GM12878 (cell line): Measurements from ENCODE around the gene SMU1. TPM values are rescaled to one million over a fixed set of nuclear protein-coding genes. Genes with fewer than 3 reads are reported as not detected.

Experiments
- ATAC-seq: fragments of 200-7000 bp; cut with Tn5 transposase; 3 replicates; pipeline ENCODE4 v1.9.1; 2020; ENCODE audit warnings: mild to moderate bottlenecking, moderate library complexity
- BruUV-seq: library from RNA; stranded (reverse); fragments of 400-500 nt; replicated peaks from 2 replicates; lab custom pipeline; 2021; lab: Mats Ljungman, UMichigan
- CTCF ChIA-PET: fragments of 300-600 bp; sonication (Branson Sonifier 250); formaldehyde crosslinking; extraction: SDS; loops from one replicate; lab custom pipeline; 2021; ENCODE audit warnings: inconsistent platforms; lab: Yijun Ruan, JAX
- POLR2A ChIA-PET: fragments of 350-600 bp; formaldehyde crosslinking; extraction: SDS; loops from one replicate; lab custom pipeline; 2021; ENCODE audit warnings: inconsistent platforms; lab: Charles Lee
- RAD21 ChIA-PET: fragments of 300-600 bp; sonication (Branson Sonifier 250); formaldehyde crosslinking; loops from one replicate; lab custom pipeline; 2023; ENCODE audit warnings: antibody characterized with exemption; ENCODE audit not compliant: unreplicated experiment; lab: Charles Lee
- SMC1A ChIA-PET: fragments of 300-600 bp; sonication (Branson Sonifier 250); formaldehyde crosslinking; loops from one replicate; lab custom pipeline; 2023; ENCODE audit not compliant: unreplicated experiment, uncharacterized antibody; lab: Charles Lee
- DNase-seq: peaks from one replicate; pipeline ENCODE4 v3.0.0-alpha.2; 2011; ENCODE audit warnings: low read depth, low spot score
- FAIRE-seq: peaks from 3 replicates; lab custom pipeline; 2011; peaks lifted over from hg19 to GRCh38; lab: Jason Lieb, UNC
- H2AFZ ChIP-seq: 2 replicates; pipeline ENCODE4 v1.6.0; 2011; ENCODE audit warnings: low read depth, low read length, control low read depth; ENCODE audit not compliant: control insufficient read depth
- H3K27ac ChIP-seq: 2 replicates; pipeline ENCODE4 v1.5.1; 2011; ENCODE audit warnings: control low read depth; ENCODE audit not compliant: control insufficient read depth, insufficient read depth
- H3K27me3 ChIP-seq, 2 experiments: replicated peaks in 1 of 2; 2 replicates each; pipeline versions ENCODE4 v1.6.0 to v1.6.1; 2011; ENCODE audit warnings: low read length in 1 of 2; ENCODE audit not compliant: control insufficient read depth in 2 of 2, insufficient read depth in 2 of 2
- H3K36me3 ChIP-seq, 2 experiments: 2 replicates each; pipeline ENCODE4 v1.5.1; 2011; ENCODE audit warnings: low read length in 1 of 2; ENCODE audit not compliant: control insufficient read depth in 2 of 2, insufficient read depth in 2 of 2
- H3K4me1 ChIP-seq: 2 replicates; pipeline ENCODE4 v1.6.1; 2011; ENCODE audit warnings: mild to moderate bottlenecking, low read length, moderate library complexity, mixed read lengths; ENCODE audit not compliant: control insufficient read depth, insufficient read depth
- H3K4me2 ChIP-seq: 2 replicates; pipeline ENCODE4 v1.6.0; 2011; ENCODE audit warnings: control low read depth; ENCODE audit not compliant: control insufficient read depth, insufficient read depth
- H3K4me3 ChIP-seq: fragments of 200-600 bp; sonication (generic); 2 replicates; pipeline ENCODE4 v1.5.1; 2016
- H3K79me2 ChIP-seq: 2 replicates; pipeline ENCODE4 v1.6.0; 2011; ENCODE audit warnings: low read length; ENCODE audit not compliant: control insufficient read depth, insufficient read depth
- H3K9ac ChIP-seq: 2 replicates; pipeline ENCODE4 v1.8.0; 2011; ENCODE audit warnings: low read length, control low read depth, mixed read lengths; ENCODE audit not compliant: control insufficient read depth, insufficient read depth
- H3K9me3 ChIP-seq: replicated peaks from 3 replicates; pipeline ENCODE4 v1.5.1; 2011; ENCODE audit warnings: mild to moderate bottlenecking, low read length; ENCODE audit not compliant: control insufficient read depth, insufficient read depth
- H4K20me1 ChIP-seq: 2 replicates; pipeline ENCODE4 v1.6.0; 2011; ENCODE audit not compliant: control insufficient read depth, insufficient read depth
- BACH1 ChIP-seq: fragments of 450-650 bp; IDR thresholded peaks from 2 replicates; pipeline ENCODE4 v1.6.1; 2017; ENCODE audit warnings: mild to moderate bottlenecking, borderline replicate concordance
- CREB1 ChIP-seq: IDR thresholded peaks from 2 replicates; pipeline ENCODE4 v1.6.1; 2012; ENCODE audit warnings: low read depth, mild to moderate bottlenecking, inconsistent platforms
- CREM ChIP-seq: IDR thresholded peaks from 2 replicates; pipeline ENCODE4 v1.6.1; 2014; ENCODE audit warnings: antibody characterized with exemption, low read depth
- ELK1 ChIP-seq: IDR thresholded peaks from 2 replicates; pipeline ENCODE4 v1.6.1; 2012; ENCODE audit warnings: low read depth, low read length, improper control_type of control experiment
- FOXK2 ChIP-seq: fragments of 450-650 bp; IDR thresholded peaks from 2 replicates; pipeline ENCODE4 v1.6.1; 2017; ENCODE audit warnings: mild to moderate bottlenecking, moderate library complexity
- IKZF1 ChIP-seq: fragments of 450-650 bp; conservative IDR thresholded peaks from 2 replicates; pipeline ENCODE4 v1.6.1; 2017; ENCODE audit warnings: antibody characterized with exemption, mild to moderate bottlenecking
- IRF3 ChIP-seq: fragments of 450-650 bp; IDR thresholded peaks from 2 replicates; pipeline ENCODE4 v1.6.1; 2014; ENCODE audit warnings: mild to moderate bottlenecking
- LARP7 ChIP-seq: fragments of 450-650 bp; IDR thresholded peaks from 2 replicates; pipeline ENCODE4 v1.6.1; 2017; ENCODE audit warnings: mild to moderate bottlenecking
- NR2C1 ChIP-seq: fragments of 450-650 bp; IDR thresholded peaks from 2 replicates; pipeline ENCODE4 v1.6.1; 2017; ENCODE audit warnings: antibody characterized with exemption, mild to moderate bottlenecking, moderate library complexity
- NR2F1 ChIP-seq: fragments of 450-650 bp; conservative IDR thresholded peaks from 2 replicates; pipeline ENCODE4 v1.6.1; 2017; ENCODE audit warnings: mild to moderate bottlenecking
- ZNF592 ChIP-seq: fragments of 450-650 bp; IDR thresholded peaks from 2 replicates; pipeline ENCODE4 v1.6.1; 2017; ENCODE audit warnings: mild to moderate bottlenecking, moderate library complexity
- ZNF687 ChIP-seq: fragments of 450-650 bp; IDR thresholded peaks from 2 replicates; pipeline ENCODE4 v1.6.1; 2017; ENCODE audit warnings: mild to moderate bottlenecking, moderate library complexity
- ZZZ3 ChIP-seq: IDR thresholded peaks from 2 replicates; pipeline ENCODE4 v1.6.1; 2011; ENCODE audit warnings: low read depth; ENCODE audit not compliant: control insufficient read depth, insufficient read length
- WGBS: methylation state at CpG from one replicate; pipeline ENCODE4 v1.1.6; 2016; ENCODE audit warnings: low lambda C conversion rate; ENCODE audit not compliant: insufficient replicate concordance, insufficient coverage; ENCODE audit errors: missing lambda C conversion rate; 5-methylcytosine and 5-hydroxymethylcytosine counted together
- in situ Hi-C: fragments of 300-500 bp; cut with MboI; formaldehyde crosslinking; loops from 9 replicates; pipeline ENCODE4 v1.14.3; 2018; ENCODE audit warnings: mixed read lengths
- intact Hi-C: fragments of 100-400 bp; cut with micrococcal nuclease; formaldehyde crosslinking; loops from one replicate; pipeline ENCODE4 v1.14.2; 2022; ENCODE audit not compliant: unreplicated experiment
- polyA plus RNA-seq, 11 experiments: library from polyadenylated mRNA; depleted of rRNA in 4 of 11; unstranded in 6 of 11; stranded (reverse) in 5 of 11; fragments of >200 nt; fragmentation: Nextera tagmentation in 4 of 11; fragmentation: Illumina TruSeq in 1 of 11; extraction: Ambion mirVana in 4 of 11; extraction: Trizol in 1 of 11; gene quantifications; 1 replicate in 1 of 11; 2 replicates in 10 of 11; pipeline versions ENCODE4 v1.2.1 to v1.2.3, GENCODE V29; 2011 to 2016; ENCODE audit warnings: inconsistent platforms in 2 of 11, missing spikeins in 2 of 11, low read depth in 1 of 11
- total RNA-seq, 4 experiments: library from RNA; depleted of rRNA in 3 of 4; stranded (reverse); fragments of >200 nt in 3 of 4; fragmentation: Illumina TruSeq in 1 of 4; extraction: Trizol in 1 of 4; gene quantifications; 2 replicates each; pipeline versions ENCODE4 v1.2.1 to v1.2.3, GENCODE V29; 2013 to 2021

Gene SMU1
- total and polyA plus RNA-seq, 10 of the 15 experiments (the other 5 are each of a cell fraction or from before 2014, with no cell fraction given) = 18.5 to 34.6 (median 20.9) TPM

GRCh38 chr9:33017283-33018041 is 59.0 kb downstream of the SMU1 start:
- H3K4me3 ChIP-seq = no peak overlapping the region
- intact Hi-C loops (no loop called here), in situ Hi-C loops (no loop called here)
- H3K4me2 ChIP-seq = no peak overlapping the region
- H3K4me1 ChIP-seq = no peaks in the 10 kb centered on the region
- no peaks in the 10 kb centered on the region for H3K27me3 ChIP-seq
- ChIA-PET CTCF (no interaction called here), POLR2A (interaction anchor here (0.7 to 2.5 kb wide), 4 partner anchors 9 to 130 kb away, joined by 3 to 14 read pairs (median 6); partner anchors contain the start of gene DNAJA1), SMC1A (interaction anchor here (1.0 to 2.9 kb wide), 5 partner anchors 10 to 58 kb away, joined by 3 to 24 read pairs (median 4); partner anchors contain the start of gene APTX), RAD21 (interaction anchor here (0.9 to 1.5 kb wide), 6 partner anchors 9 to 638 kb away, joined by 3 to 6 read pairs (median 4); no protein-coding TSS in a partner anchor)
- 25% methylated on average over 6 of the region's 6 CpGs for WGBS
- H2AFZ ChIP-seq = no peak overlapping the region
- peak overlapping the region; percentile 46; the same call in 1 of the 2 replicates for H3K27ac ChIP-seq
- ATAC-seq = peak; percentile 84
- DNase-seq = peak; percentile 21
- peaks cover 6% of the 10 kb centered on the region for H3K79me2 ChIP-seq
- H3K9me3 ChIP-seq = no peaks in the 10 kb centered on the region
- no peaks in the 10 kb centered on the region for H4K20me1 ChIP-seq
- no peak for FAIRE-seq
- peaks cover 0 to 12% of the 10 kb centered on the region in 2 experiments; a peak in 2 of 4 replicates for H3K36me3 ChIP-seq
- BruUV-seq = no TSS peak
- no peak overlapping the region for H3K9ac ChIP-seq
- TF ChIP-seq LARP7 = no peak
- TF ChIP-seq ZNF592 = no peak
- TF ChIP-seq ZZZ3 = no peak
- TF ChIP-seq BACH1 = no peak
- TF ChIP-seq NR2F1 = peak; percentile 42; the same call in 1 of the 2 replicates
- TF ChIP-seq ELK1 = no peak
- TF ChIP-seq ZNF687 = no peak
- peak; percentile 55 for TF ChIP-seq IKZF1
- no peak for TF ChIP-seq IRF3
- TF ChIP-seq CREM = no peak
- TF ChIP-seq NR2C1 = 0 out of 2 replicates have a peak, but pooled peaks have one; percentile 15
- TF ChIP-seq FOXK2 = no peak
- TF ChIP-seq CREB1 = no peak
